A172 (cell line): ENCODE measurements around the gene GRAP. TPM values are rescaled to one million over a fixed set of nuclear protein-coding genes. Genes with fewer than 3 reads are reported as not detected.

ENCODE experiments used
- DNase-seq: peaks from one replicate; pipeline ENCODE4 v3.0.0-alpha.2; 2015; ENCODE audit warnings: low spot score
- total RNA-seq: library from RNA; depleted of rRNA; stranded (reverse); fragments of >200 nt; shearing (Covaris generic); gene quantifications from 2 replicates; pipeline ENCODE4 v1.2.3, GENCODE V29; 2014

The GRAP gene
- total RNA-seq, 1 experiment from 2014 or later: not detected

GRCh38 chr17:19018600-19018950 is 28.2 kb downstream of the GRAP start:
- DNase-seq: no peak

- DNase-seq: no peak
These were observed 28.8 kb downstream of the GRAP start for GRCh38 chr17:19017804-19018599.

- no peak for DNase-seq
These were observed 29.4 kb downstream of the GRAP start for GRCh38 chr17:19017401-19017800.

- DNase-seq: no peak
These were observed 29.9 kb downstream of the GRAP start for GRCh38 chr17:19016881-19017280.

GRCh38 chr17:19016297-19016696 is 30.5 kb downstream of the GRAP start:
- DNase-seq: no peak

- DNase-seq: no peak
These were observed 31.3 kb downstream of the GRAP start for GRCh38 chr17:19015428-19015827.

- no peak for DNase-seq
These were observed 32.0 kb downstream of the GRAP start for GRCh38 chr17:19014628-19015215.

GRCh38 chr17:19013806-19014627 is 32.7 kb downstream of the GRAP start:
- peak; percentile 19 for DNase-seq

- DNase-seq: no peak
These were observed 33.5 kb downstream of the GRAP start for GRCh38 chr17:19013226-19013625.

GRCh38 chr17:19012171-19013080 is 34.3 kb downstream of the GRAP start:
- no peak for DNase-seq

- DNase-seq: no peak
These were observed 35.2 kb downstream of the GRAP start for GRCh38 chr17:19011581-19011980.

GRCh38 chr17:19010729-19011505 is 35.8 kb downstream of the GRAP start:
- DNase-seq: peak; percentile 21

GRCh38 chr17:19009970-19010369 is 36.8 kb downstream of the GRAP start:
- no peak for DNase-seq

GRCh38 chr17:19006698-19007097 is 40.1 kb downstream of the GRAP start:
- no peak for DNase-seq

GRCh38 chr17:19005789-19006430 is 40.8 kb downstream of the GRAP start:
- DNase-seq: no peak

- DNase-seq: no peak
These were observed 41.5 kb downstream of the GRAP start for GRCh38 chr17:19005137-19005773.

GRCh38 chr17:19004421-19005136 is 42.2 kb downstream of the GRAP start, which contains the start of gene FAM83G:
FAM83G (minus strand) TSS chr17:19004764; CDS start chr17:19004041, 723 bp downstream.
- DNase-seq: peak; percentile 61

- DNase-seq: peak; percentile 57
These were observed 43.0 kb downstream of the GRAP start for GRCh38 chr17:19003543-19004420.
